Endodermal cell (in vitro differentiated cells): ENCODE measurements around the gene FILIP1L. TPM values are rescaled to one million over a fixed set of nuclear protein-coding genes. Genes with fewer than 3 reads are reported as not detected.

ENCODE experiments used
- DNase-seq: peaks from one replicate; pipeline ENCODE4 v3.0.0-alpha.2; 2017
- H3K27ac ChIP-seq: 2 replicates; pipeline ENCODE4 v1.5.1; 2013; ENCODE audit warnings: mild to moderate bottlenecking, low read depth, low read length, moderate library complexity
- H3K27me3 ChIP-seq: 2 replicates; pipeline ENCODE4 v1.6.1; 2013; ENCODE audit warnings: mild to moderate bottlenecking, low read length, moderate library complexity; ENCODE audit not compliant: insufficient read depth, control insufficient read depth, poor library complexity, severe bottlenecking
- H3K36me3 ChIP-seq: 2 replicates; pipeline ENCODE4 v1.7.0; 2013; ENCODE audit warnings: mild to moderate bottlenecking, low read length, moderate library complexity; ENCODE audit not compliant: control insufficient read depth, insufficient read depth
- H3K4me1 ChIP-seq: one replicate; pipeline ENCODE4 v1.7.0; 2013; ENCODE audit warnings: low read length; ENCODE audit not compliant: control insufficient read depth, insufficient read depth
- H3K4me3 ChIP-seq: 2 replicates; pipeline ENCODE4 v1.5.1; 2013; ENCODE audit warnings: mild to moderate bottlenecking, low read length, moderate library complexity
- H3K9ac ChIP-seq: 2 replicates; pipeline ENCODE4 v1.6.1; 2013; ENCODE audit warnings: mild to moderate bottlenecking, low read length, moderate library complexity; ENCODE audit not compliant: poor library complexity, severe bottlenecking; ENCODE audit errors: extremely low read depth
- H3K9me3 ChIP-seq: 2 replicates; pipeline ENCODE4 v1.6.1; 2013; ENCODE audit warnings: mild to moderate bottlenecking, low read length, moderate library complexity; ENCODE audit not compliant: control insufficient read depth
- H3K27ac Mint-ChIP-seq: 2 replicates; pipeline ENCODE4 v1.8.0; 2020; ENCODE audit warnings: mixed read lengths
- H3K27me3 Mint-ChIP-seq: 2 replicates; pipeline ENCODE4 v1.8.0; 2021; ENCODE audit warnings: mild to moderate bottlenecking, mixed read lengths; ENCODE audit not compliant: insufficient read depth
- H3K36me3 Mint-ChIP-seq: 2 replicates; pipeline ENCODE4 v1.8.0; 2020; ENCODE audit warnings: low read depth, mixed read lengths
- H3K4me1 Mint-ChIP-seq: 2 replicates; pipeline ENCODE4 v1.8.0; 2020; ENCODE audit warnings: mixed read lengths
- H3K4me3 Mint-ChIP-seq: 2 replicates; pipeline ENCODE4 v1.8.0; 2020; ENCODE audit warnings: mild to moderate bottlenecking, moderate library complexity, mixed read lengths
- H3K9me3 Mint-ChIP-seq: 2 replicates; pipeline ENCODE4 v1.8.0; 2020; ENCODE audit warnings: mild to moderate bottlenecking, mixed read lengths
- CTCF ChIP-seq: fragments of 200-600 bp; sonication (generic); conservative IDR thresholded peaks from 2 replicates; pipeline ENCODE4 v1.5.0; 2021; ENCODE audit warnings: antibody characterized with exemption, mild to moderate bottlenecking
- WGBS, 2 experiments: methylation state at CpG; one replicate each; pipeline versions ENCODE4 v1.1.5 to v1.1.7; 2013; ENCODE audit warnings: missing lambda C conversion rate in 2 of 2, mixed read lengths in 1 of 2; ENCODE audit not compliant: insufficient coverage in 1 of 2, insufficient read length in 1 of 2; 5-methylcytosine and 5-hydroxymethylcytosine counted together
- total RNA-seq, 2 donors: library from RNA; stranded (reverse); fragmentation: NEBNext Ultra II Directional in 1 of 2; extraction: Animal tissue kit (Norgen Biotek cat#: 25700) in 1 of 2; gene quantifications; 2 replicates in 1 of 2; 3 replicates in 1 of 2; pipeline ENCODE4 v1.2.1, GENCODE V29; 2021

FILIP1L gene
- total RNA-seq, 2 donors from 2014 or later, result 0.84 to 2.5 TPM

GRCh38 chr3:100159331-100160153, 45.2 kb upstream of the FILIP1L start:
- no peak overlapping the region for H3K27ac ChIP-seq
- Mint-ChIP-seq H3K4me1 (peaks cover 7% of the 10 kb centered on the region), H3K27ac (no peak overlapping the region), H3K4me3 (no peak overlapping the region), H3K9me3 (peaks cover 23% of the 10 kb centered on the region), H3K27me3 (no peaks in the 10 kb centered on the region), H3K36me3 (peaks cover 14% of the 10 kb centered on the region)
- no peaks in the 10 kb centered on the region for H3K36me3 ChIP-seq
- TF ChIP-seq CTCF, result no peak
- H3K27me3 ChIP-seq, result no peaks in the 10 kb centered on the region
- H3K4me1 ChIP-seq, result no peaks in the 10 kb centered on the region
- H3K9ac ChIP-seq, result no peak overlapping the region
- peaks cover 18% of the 10 kb centered on the region for H3K9me3 ChIP-seq
- no peak for DNase-seq
- WGBS, 2 experiments, result 97 to 100% methylated on average over 2 to 3 of the region's 4 CpGs
- no peak overlapping the region for H3K4me3 ChIP-seq

- no peak for DNase-seq
- peaks cover 14% of the 10 kb centered on the region for H3K36me3 Mint-ChIP-seq
- Histone ChIP-seq H3K4me3 (no peak overlapping the region), H3K27me3 (no peaks in the 10 kb centered on the region), H3K9ac (no peak overlapping the region), H3K27ac (no peak overlapping the region), H3K4me1 (no peaks in the 10 kb centered on the region), H3K9me3 (peaks cover 24% of the 10 kb centered on the region), H3K36me3 (no peaks in the 10 kb centered on the region)
- H3K27me3 Mint-ChIP-seq, result no peaks in the 10 kb centered on the region
- no peak overlapping the region for H3K27ac Mint-ChIP-seq
- peaks cover 23% of the 10 kb centered on the region for H3K9me3 Mint-ChIP-seq
- H3K4me1 Mint-ChIP-seq, result peaks cover 7% of the 10 kb centered on the region
- no peak for TF ChIP-seq CTCF
- no peak overlapping the region for H3K4me3 Mint-ChIP-seq
- 96% methylated on average over 2 of the region's 2 CpGs; no CpG with 5 or more reads in 1 of the 2 experiments for WGBS, 2 experiments
These were observed 44.6 kb upstream of the FILIP1L start for GRCh38 chr3:100158918-100159330.

GRCh38 chr3:100157685-100158084, 43.4 kb upstream of the FILIP1L start:
- peaks cover 29% of the 10 kb centered on the region for H3K9me3 ChIP-seq
- no peaks in the 10 kb centered on the region for H3K36me3 ChIP-seq
- no peaks in the 10 kb centered on the region for H3K27me3 ChIP-seq
- H3K9me3 Mint-ChIP-seq, result peaks cover 23% of the 10 kb centered on the region
- H3K27me3 Mint-ChIP-seq, result no peaks in the 10 kb centered on the region
- H3K4me3 Mint-ChIP-seq, result no peak overlapping the region
- H3K9ac ChIP-seq, result no peak overlapping the region
- peaks cover 20% of the 10 kb centered on the region for H3K36me3 Mint-ChIP-seq
- DNase-seq, result no peak
- no peak for TF ChIP-seq CTCF
- H3K4me1 Mint-ChIP-seq, result peaks cover 8% of the 10 kb centered on the region
- no peak overlapping the region for H3K27ac Mint-ChIP-seq
- no peak overlapping the region for H3K4me3 ChIP-seq
- H3K27ac ChIP-seq, result no peak overlapping the region
- 78 to 79% methylated on average over 1 to 2 of the region's 2 CpGs for WGBS, 2 experiments
- no peaks in the 10 kb centered on the region for H3K4me1 ChIP-seq
